HUES6 (cell line): Measurements from ENCODE around the gene HRH1.
"Not testable (repeated sequence)": the region's sequence is repeated elsewhere in the genome, so short reads cannot be mapped to it uniquely, and the experiment has no call there.

Experiments used
- H3K27ac ChIP-seq: 2 replicates; pipeline ENCODE4 v1.7.0; 2013; ENCODE audit warnings: low read depth, mild to moderate bottlenecking, low read length, inconsistent platforms
- H3K27me3 ChIP-seq: 2 replicates; pipeline ENCODE4 v1.6.1; 2013; ENCODE audit warnings: low read length; ENCODE audit not compliant: control insufficient read depth, insufficient read depth
- H3K36me3 ChIP-seq: 2 replicates; pipeline ENCODE4 v1.6.1; 2013; ENCODE audit warnings: low read length; ENCODE audit not compliant: control insufficient read depth, insufficient read depth
- H3K4me1 ChIP-seq: 2 replicates; pipeline ENCODE4 v1.6.1; 2013; ENCODE audit warnings: low read length; ENCODE audit not compliant: control insufficient read depth, insufficient read depth
- H3K4me3 ChIP-seq: 2 replicates; pipeline ENCODE4 v1.5.1; 2013; ENCODE audit warnings: low read depth, low read length
- H3K9ac ChIP-seq: one replicate; pipeline ENCODE4 v1.6.1; 2013; ENCODE audit warnings: mild to moderate bottlenecking, low read length
- H3K9me3 ChIP-seq: 2 replicates; pipeline ENCODE4 v1.6.1; 2013; ENCODE audit warnings: low read depth, low read length; ENCODE audit not compliant: control insufficient read depth, insufficient read depth

The HRH1 gene

GRCh38 chr3:11131371-11131770 lies 22.9 kb upstream of the HRH1 start:
- no peaks in the 10 kb centered on the region for H3K4me1 ChIP-seq

GRCh38 chr3:11131886-11132285 lies 22.4 kb upstream of the HRH1 start:
- H3K4me1 ChIP-seq, H3K27me3 ChIP-seq, H3K27ac ChIP-seq, H3K9ac ChIP-seq, H3K9me3 ChIP-seq, H3K36me3 ChIP-seq, H3K4me3 ChIP-seq: not testable (repeated sequence)

More at GRCh38 chr3:11131371-11131770, 22.9 kb upstream of the HRH1 start:
- no peaks in the 10 kb centered on the region; the same call in 1 of the 2 replicates for H3K27me3 ChIP-seq
- no peak overlapping the region for H3K9ac ChIP-seq
- H3K4me3 ChIP-seq: no peak overlapping the region
- H3K9me3 ChIP-seq: no peaks in the 10 kb centered on the region
- no peak overlapping the region for H3K27ac ChIP-seq
- H3K36me3 ChIP-seq: no peaks in the 10 kb centered on the region

GRCh38 chr3:11132861-11133260 lies 21.4 kb upstream of the HRH1 start:
- Histone ChIP-seq H3K4me3 (no peak overlapping the region), H3K27ac (no peak overlapping the region)

GRCh38 chr3:11134794-11135193 lies 19.5 kb upstream of the HRH1 start:
- Histone ChIP-seq H3K27me3 (peaks cover 4% of the 10 kb centered on the region; the same call in 1 of the 2 replicates), H3K4me1 (0 out of 2 replicates have a peak, but pooled peaks cover 3% of the 10 kb centered on the region), H3K9ac (no peak overlapping the region), H3K36me3 (no peaks in the 10 kb centered on the region), H3K4me3 (no peak overlapping the region), H3K9me3 (no peaks in the 10 kb centered on the region), H3K27ac (no peak overlapping the region)

More at GRCh38 chr3:11132861-11133260, 21.4 kb upstream of the HRH1 start:
- H3K36me3 ChIP-seq: no peaks in the 10 kb centered on the region
- 0 out of 2 replicates have a peak, but pooled peaks cover 3% of the 10 kb centered on the region for H3K4me1 ChIP-seq
- H3K9me3 ChIP-seq: no peaks in the 10 kb centered on the region
- no peak overlapping the region for H3K9ac ChIP-seq
- H3K27me3 ChIP-seq: peaks cover 4% of the 10 kb centered on the region; the same call in 1 of the 2 replicates

- peaks cover 4% of the 10 kb centered on the region; the same call in 1 of the 2 replicates for H3K27me3 ChIP-seq
- H3K27ac ChIP-seq: no peak overlapping the region
- no peaks in the 10 kb centered on the region for H3K36me3 ChIP-seq
- H3K4me1 ChIP-seq: 0 out of 2 replicates have a peak, but pooled peaks cover 3% of the 10 kb centered on the region
- H3K9me3 ChIP-seq: no peaks in the 10 kb centered on the region
- no peak overlapping the region for H3K9ac ChIP-seq
- no peak overlapping the region for H3K4me3 ChIP-seq
Measured at GRCh38 chr3:11136116-11136515, 18.2 kb upstream of the HRH1 start.

- Histone ChIP-seq H3K9me3 (no peaks in the 10 kb centered on the region), H3K4me1 (0 out of 2 replicates have a peak, but pooled peaks cover 3% of the 10 kb centered on the region), H3K4me3 (peak overlapping the region; percentile 32; the same call in 1 of the 2 replicates), H3K27me3 (peaks cover 8% of the 10 kb centered on the region; the same call in 1 of the 2 replicates), H3K36me3 (no peaks in the 10 kb centered on the region), H3K9ac (no peak overlapping the region), H3K27ac (no peak overlapping the region)
Measured at GRCh38 chr3:11136830-11137626, 17.3 kb upstream of the HRH1 start.

GRCh38 chr3:11137627-11137959 lies 16.7 kb upstream of the HRH1 start:
- no peaks in the 10 kb centered on the region for H3K36me3 ChIP-seq
- no peaks in the 10 kb centered on the region for H3K9me3 ChIP-seq
- no peak overlapping the region for H3K27ac ChIP-seq
- H3K4me1 ChIP-seq: 0 out of 2 replicates have a peak, but pooled peaks cover 3% of the 10 kb centered on the region
- no peak overlapping the region for H3K4me3 ChIP-seq
- no peak overlapping the region for H3K9ac ChIP-seq
- peaks cover 8% of the 10 kb centered on the region; the same call in 1 of the 2 replicates for H3K27me3 ChIP-seq

GRCh38 chr3:11138371-11138770 lies 15.9 kb upstream of the HRH1 start:
- Histone ChIP-seq H3K36me3 (no peaks in the 10 kb centered on the region), H3K27me3 (peaks cover 8% of the 10 kb centered on the region; the same call in 1 of the 2 replicates), H3K27ac (no peak overlapping the region), H3K4me3 (no peak overlapping the region), H3K9me3 (no peaks in the 10 kb centered on the region), H3K9ac (no peak overlapping the region), H3K4me1 (0 out of 2 replicates have a peak, but pooled peaks cover 3% of the 10 kb centered on the region)

- H3K27ac ChIP-seq: no peak overlapping the region
- no peaks in the 10 kb centered on the region for H3K36me3 ChIP-seq
- H3K4me1 ChIP-seq: 0 out of 2 replicates have a peak, but pooled peaks cover 3% of the 10 kb centered on the region
- no peak overlapping the region for H3K9ac ChIP-seq
- peaks cover 12% of the 10 kb centered on the region; the same call in 1 of the 2 replicates for H3K27me3 ChIP-seq
- no peak overlapping the region for H3K4me3 ChIP-seq
- H3K9me3 ChIP-seq: no peaks in the 10 kb centered on the region
Measured at GRCh38 chr3:11140030-11140712, 14.1 kb upstream of the HRH1 start.

- H3K9me3 ChIP-seq: no peaks in the 10 kb centered on the region
- H3K4me3 ChIP-seq: no peak overlapping the region
- 0 out of 2 replicates have a peak, but pooled peaks cover 3% of the 10 kb centered on the region for H3K4me1 ChIP-seq
- no peaks in the 10 kb centered on the region for H3K36me3 ChIP-seq
- no peak overlapping the region for H3K9ac ChIP-seq
- peaks cover 13% of the 10 kb centered on the region; the same call in 1 of the 2 replicates for H3K27me3 ChIP-seq
- H3K27ac ChIP-seq: no peak overlapping the region
Measured at GRCh38 chr3:11140713-11141104, 13.6 kb upstream of the HRH1 start.

- no peaks in the 10 kb centered on the region for H3K36me3 ChIP-seq
- no peak overlapping the region for H3K4me3 ChIP-seq
- H3K27ac ChIP-seq: no peak overlapping the region
- H3K27me3 ChIP-seq: peaks cover 21% of the 10 kb centered on the region; the same call in 1 of the 2 replicates
- H3K4me1 ChIP-seq: no peaks in the 10 kb centered on the region
- no peaks in the 10 kb centered on the region for H3K9me3 ChIP-seq
- H3K9ac ChIP-seq: no peak overlapping the region
Measured at GRCh38 chr3:11143476-11143875, 10.8 kb upstream of the HRH1 start.
